ENCODE data around the gene TSBP1.

- TF ChIP-seq CTCF (IDR thresholded peaks at IDR 0.05) (no peak), EP300 (IDR thresholded peaks at IDR 0.05) (no peak)
Measured at GRCh38 chr6:32355018-32355417, 16.7 kb downstream of the TSBP1 start.
